IMR-90 (cell line): Measurements from ENCODE around the gene CAVIN4. TPM values are rescaled to one million over a fixed set of nuclear protein-coding genes. Genes with fewer than 3 reads are reported as not detected.
A peak's percentile ranks its signal among the peaks of the same experiment; 100 is the strongest.

Experiments used
- ATAC-seq: fragments of 200-7000 bp; cut with Tn5 transposase; 2 replicates; pipeline ENCODE4 v1.9.1; 2020; ENCODE audit warnings: low read depth, mild to moderate bottlenecking, moderate library complexity
- BruUV-seq: library from RNA; stranded (reverse); fragments of 400-500 nt; replicated peaks from 2 replicates; lab custom pipeline; 2021; lab: Mats Ljungman, UMichigan
- CTCF ChIA-PET: fragments of 300-600 bp; formaldehyde crosslinking; extraction: SDS; loops from one replicate; lab custom pipeline; 2021; ENCODE audit warnings: antibody characterized with exemption; lab: Yijun Ruan, JAX
- POLR2A ChIA-PET: fragments of 300-600 bp; sonication (Branson Sonifier 250); formaldehyde crosslinking; loops from one replicate; lab custom pipeline; 2022; ENCODE audit warnings: antibody characterized with exemption; ENCODE audit not compliant: unreplicated experiment; lab: Charles Lee
- DNase-seq: peaks from one replicate; pipeline ENCODE4 v3.0.0; 2013
- H2AFZ ChIP-seq: replicated peaks from 2 replicates; pipeline ENCODE3; 2013; ENCODE audit warnings: low read length, mild to moderate bottlenecking; ENCODE audit not compliant: poor library complexity
- H2AK5ac ChIP-seq: 2 replicates; pipeline ENCODE4 v1.6.1; 2013; ENCODE audit warnings: low read depth, low read length, inconsistent platforms
- H2AK9ac ChIP-seq: replicated peaks from 2 replicates; pipeline ENCODE3; 2013; ENCODE audit warnings: mild to moderate bottlenecking, low read depth, low read length, moderate library complexity; ENCODE audit not compliant: poor library complexity
- H2BK120ac ChIP-seq: 2 replicates; pipeline ENCODE4 v1.6.1; 2013; ENCODE audit warnings: low read depth, low read length, inconsistent platforms
- H2BK15ac ChIP-seq: 3 replicates; pipeline ENCODE4 v1.6.1; 2013; ENCODE audit warnings: low read depth, low read length, inconsistent platforms
- H2BK20ac ChIP-seq: 2 replicates; pipeline ENCODE4 v1.6.1; 2013; ENCODE audit warnings: low read depth, mild to moderate bottlenecking, inconsistent platforms, low read length, moderate library complexity
- H2BK5ac ChIP-seq: 2 replicates; pipeline ENCODE4 v1.6.1; 2013; ENCODE audit warnings: mild to moderate bottlenecking, low read depth, low read length, inconsistent platforms; ENCODE audit not compliant: poor library complexity, severe bottlenecking
- H3K14ac ChIP-seq: replicated peaks from 2 replicates; pipeline ENCODE4 v1.6.1; 2013; ENCODE audit warnings: low read depth, low read length, inconsistent platforms
- H3K18ac ChIP-seq: 2 replicates; pipeline ENCODE4 v1.6.1; 2013; ENCODE audit warnings: low read depth, low read length, control low read depth
- H3K23ac ChIP-seq: 2 replicates; pipeline ENCODE4 v1.6.1; 2013; ENCODE audit warnings: low read depth, low read length, inconsistent platforms
- H3K27ac ChIP-seq: 2 replicates; pipeline ENCODE4 v1.5.1; 2013; ENCODE audit warnings: mild to moderate bottlenecking, control low read depth, low read length; ENCODE audit not compliant: insufficient read depth
- H3K27me3 ChIP-seq: 2 replicates; pipeline ENCODE4 v1.6.1; 2013; ENCODE audit warnings: low read length; ENCODE audit not compliant: control insufficient read depth, insufficient read depth
- H3K36me3 ChIP-seq: 2 replicates; pipeline ENCODE4 v1.6.1; 2013; ENCODE audit warnings: low read length, mixed read lengths; ENCODE audit not compliant: control insufficient read depth, insufficient read depth
- H3K4ac ChIP-seq: 2 replicates; pipeline ENCODE4 v1.6.1; 2013; ENCODE audit warnings: low read depth, low read length, inconsistent platforms
- H3K4me1 ChIP-seq: 2 replicates; pipeline ENCODE4 v1.6.1; 2013; ENCODE audit warnings: low read length, mixed read lengths; ENCODE audit not compliant: control insufficient read depth, insufficient read depth
- H3K4me2 ChIP-seq: 2 replicates; pipeline ENCODE4 v1.6.1; 2013; ENCODE audit warnings: low read depth, mild to moderate bottlenecking, control low read depth, low read length, moderate library complexity
- H3K4me3 ChIP-seq: 2 replicates; pipeline ENCODE4 v1.5.1; 2013; ENCODE audit warnings: low read depth, mild to moderate bottlenecking, control low read depth, low read length, moderate library complexity; ENCODE audit not compliant: insufficient read depth
- H3K56ac ChIP-seq: 2 replicates; pipeline ENCODE4 v1.6.1; 2013; ENCODE audit warnings: low read length, inconsistent platforms; ENCODE audit not compliant: insufficient read depth; ENCODE audit errors: extremely low read depth
- H3K79me1 ChIP-seq, 2 experiments: 2 replicates each; pipeline ENCODE4 v1.6.1; 2013; ENCODE audit warnings: low read length in 2 of 2, inconsistent platforms in 1 of 2, low read depth in 1 of 2
- H3K9ac ChIP-seq: 2 replicates; pipeline ENCODE4 v1.6.1; 2013; ENCODE audit warnings: low read depth, low read length, control low read depth
- H3K9me1 ChIP-seq: 2 replicates; pipeline ENCODE4 v1.6.1; 2013; ENCODE audit warnings: low read length, inconsistent platforms; ENCODE audit not compliant: insufficient read depth
- H3K9me3 ChIP-seq: 2 replicates; pipeline ENCODE4 v1.6.1; 2013; ENCODE audit warnings: low read length; ENCODE audit not compliant: control insufficient read depth, insufficient read depth
- H4K20me1 ChIP-seq: 2 replicates; pipeline ENCODE4 v1.6.1; 2013; ENCODE audit warnings: low read length, inconsistent platforms; ENCODE audit not compliant: insufficient read depth
- H4K5ac ChIP-seq: 2 replicates; pipeline ENCODE4 v1.6.1; 2013; ENCODE audit warnings: mild to moderate bottlenecking, low read depth, low read length, control low read depth
- H4K8ac ChIP-seq, 2 experiments: 2 replicates each; pipeline ENCODE4 v1.6.1; 2013; ENCODE audit warnings: low read depth in 2 of 2, low read length in 2 of 2, control low read depth in 1 of 2, inconsistent platforms in 1 of 2
- H4K91ac ChIP-seq: 2 replicates; pipeline ENCODE4 v1.6.1; 2013; ENCODE audit warnings: low read depth, low read length, inconsistent platforms; ENCODE audit not compliant: insufficient read depth
- POLR2A ChIP-seq: IDR thresholded peaks from 2 replicates; pipeline ENCODE4 v1.6.1; 2012; ENCODE audit warnings: mild to moderate bottlenecking, low read depth, low read length
- RAD21 ChIP-seq: IDR thresholded peaks from 2 replicates; pipeline ENCODE4 v1.6.1; 2012; ENCODE audit warnings: low read length, improper control_type of control experiment
- RCOR1 ChIP-seq: IDR thresholded peaks from 2 replicates; pipeline ENCODE4 v1.6.1; 2012; ENCODE audit warnings: mild to moderate bottlenecking, low read length, improper control_type of control experiment; ENCODE audit not compliant: insufficient replicate concordance
- SMC3 ChIP-seq: fragments of 150-350 bp; IDR thresholded peaks from 2 replicates; pipeline ENCODE4 v1.6.1; 2016; ENCODE audit warnings: low read depth, mild to moderate bottlenecking, antibody characterized with exemption, low read length, moderate library complexity
- dilution Hi-C: fragments of 300-500 bp; cut with HindIII; formaldehyde crosslinking; loops from one replicate; pipeline ENCODE4 v1.14.3; 2018; ENCODE audit warnings: low sequenced_read_pairs; ENCODE audit not compliant: unreplicated experiment
- in situ Hi-C: fragments of 300-500 bp; cut with MboI; formaldehyde crosslinking; loops from 3 replicates; pipeline ENCODE4 v1.14.3; 2019; ENCODE audit warnings: low sequenced_read_pairs, inconsistent platforms, mixed read lengths
- intact Hi-C: fragments of 100-400 bp; cut with micrococcal nuclease; formaldehyde crosslinking; loops from 2 replicates; pipeline ENCODE4 v1.10.0; 2022
- polyA plus RNA-seq, 3 experiments: library from polyadenylated mRNA; depleted of rRNA; stranded (reverse); fragments of >200 nt; gene quantifications; 2 replicates each; pipeline ENCODE4 v1.2.3, GENCODE V29; 2012; ENCODE audit warnings: low replicate concordance in 1 of 3
- total RNA-seq: library from RNA; depleted of rRNA; stranded (reverse); fragments of >200 nt; gene quantifications from 2 replicates; pipeline ENCODE4 v1.2.3, GENCODE V29; 2012
- TF ChIP-seq, protein P1 (sequence below): fragments of 150-350 bp; IDR thresholded peaks from 2 replicates; pipeline ENCODE4 v1.6.1; 2016; ENCODE audit warnings: low read depth, mild to moderate bottlenecking, low read length, moderate library complexity, borderline replicate concordance
- TF ChIP-seq, protein P2 (sequence below): conservative IDR thresholded peaks from 2 replicates; pipeline ENCODE4 v1.5.1; 2012; ENCODE audit warnings: mild to moderate bottlenecking, low read depth, low read length, improper control_type of control experiment

Gene CAVIN4
- total and polyA plus RNA-seq, 2 of the 4 experiments (the other 2 are of a cell fraction) = 2.2 to 2.6 TPM

DNA sequence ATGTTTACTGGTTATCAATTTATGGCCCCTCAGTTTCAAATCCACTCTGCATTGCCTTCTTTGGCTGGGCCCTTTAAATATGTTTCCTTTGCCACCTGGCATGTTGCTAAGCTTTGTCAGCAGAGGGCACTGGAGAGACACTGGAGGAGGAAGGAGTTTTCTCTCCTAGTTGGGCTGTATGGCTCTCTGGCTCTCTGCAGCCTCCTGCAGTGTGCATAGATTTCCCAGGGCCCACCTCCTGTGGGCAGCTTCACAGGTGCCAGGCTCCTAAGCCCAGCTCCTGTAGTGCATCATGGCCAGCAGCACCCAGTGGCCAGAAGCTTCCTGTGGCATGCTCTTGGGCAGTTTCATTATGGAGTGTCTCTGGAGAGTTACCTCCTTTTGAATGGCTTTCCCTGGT is 23.3 kb downstream of the CAVIN4 start:
- H2AFZ ChIP-seq = no peak overlapping the region
- no peak overlapping the region for H4K5ac ChIP-seq
- POLR2A ChIA-PET = no interaction called here
- H4K8ac ChIP-seq = no peak overlapping the region
- ATAC-seq (peak; percentile 73), DNase-seq (peak; percentile 55)
- H2AK9ac ChIP-seq = peak overlapping the region; percentile 20
- intact Hi-C loops = loop anchor here (10.0 kb wide), 1 partner anchor 634 kb away; no protein-coding TSS in a partner anchor
- no peak overlapping the region for H2AK5ac ChIP-seq
- H2BK5ac ChIP-seq = no peak overlapping the region
- TF ChIP-seq RCOR1 = no peak
- TF ChIP-seq, protein P1, sequence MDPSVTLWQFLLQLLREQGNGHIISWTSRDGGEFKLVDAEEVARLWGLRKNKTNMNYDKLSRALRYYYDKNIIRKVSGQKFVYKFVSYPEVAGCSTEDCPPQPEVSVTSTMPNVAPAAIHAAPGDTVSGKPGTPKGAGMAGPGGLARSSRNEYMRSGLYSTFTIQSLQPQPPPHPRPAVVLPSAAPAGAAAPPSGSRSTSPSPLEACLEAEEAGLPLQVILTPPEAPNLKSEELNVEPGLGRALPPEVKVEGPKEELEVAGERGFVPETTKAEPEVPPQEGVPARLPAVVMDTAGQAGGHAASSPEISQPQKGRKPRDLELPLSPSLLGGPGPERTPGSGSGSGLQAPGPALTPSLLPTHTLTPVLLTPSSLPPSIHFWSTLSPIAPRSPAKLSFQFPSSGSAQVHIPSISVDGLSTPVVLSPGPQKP = no peak
- TF ChIP-seq, protein P2, sequence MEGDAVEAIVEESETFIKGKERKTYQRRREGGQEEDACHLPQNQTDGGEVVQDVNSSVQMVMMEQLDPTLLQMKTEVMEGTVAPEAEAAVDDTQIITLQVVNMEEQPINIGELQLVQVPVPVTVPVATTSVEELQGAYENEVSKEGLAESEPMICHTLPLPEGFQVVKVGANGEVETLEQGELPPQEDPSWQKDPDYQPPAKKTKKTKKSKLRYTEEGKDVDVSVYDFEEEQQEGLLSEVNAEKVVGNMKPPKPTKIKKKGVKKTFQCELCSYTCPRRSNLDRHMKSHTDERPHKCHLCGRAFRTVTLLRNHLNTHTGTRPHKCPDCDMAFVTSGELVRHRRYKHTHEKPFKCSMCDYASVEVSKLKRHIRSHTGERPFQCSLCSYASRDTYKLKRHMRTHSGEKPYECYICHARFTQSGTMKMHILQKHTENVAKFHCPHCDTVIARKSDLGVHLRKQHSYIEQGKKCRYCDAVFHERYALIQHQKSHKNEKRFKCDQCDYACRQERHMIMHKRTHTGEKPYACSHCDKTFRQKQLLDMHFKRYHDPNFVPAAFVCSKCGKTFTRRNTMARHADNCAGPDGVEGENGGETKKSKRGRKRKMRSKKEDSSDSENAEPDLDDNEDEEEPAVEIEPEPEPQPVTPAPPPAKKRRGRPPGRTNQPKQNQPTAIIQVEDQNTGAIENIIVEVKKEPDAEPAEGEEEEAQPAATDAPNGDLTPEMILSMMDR = peak; percentile 68
- no peak for TF ChIP-seq POLR2A
- peak; percentile 38 for TF ChIP-seq SMC3
- TF ChIP-seq RAD21 = peak; percentile 41
- H4K20me1 ChIP-seq = no peaks in the 10 kb centered on the region
- no peaks in the 10 kb centered on the region for H3K9me3 ChIP-seq
- H3K56ac ChIP-seq = no peak overlapping the region
- no peak overlapping the region for H2BK15ac ChIP-seq
- H2BK20ac ChIP-seq = no peak overlapping the region
- dilution Hi-C loops = no loop called here
- H3K27me3 ChIP-seq = no peaks in the 10 kb centered on the region; the same call in 1 of the 2 replicates
- no peak overlapping the region for H3K14ac ChIP-seq
- in situ Hi-C loops = no loop called here
- CTCF ChIA-PET = interaction anchor here (0.6 to 2.8 kb wide), 11 partner anchors 9 to 710 kb away, joined by 3 to 38 read pairs (median 4); no protein-coding TSS in a partner anchor
- no peak overlapping the region for H4K91ac ChIP-seq
- H3K27ac ChIP-seq = no peak overlapping the region
- no peak overlapping the region for H2BK120ac ChIP-seq
- no peak overlapping the region for H3K4ac ChIP-seq
- no peaks in the 10 kb centered on the region; a peak in 1 of 4 replicates for H3K79me1 ChIP-seq
- no peaks in the 10 kb centered on the region for H3K36me3 ChIP-seq
- H3K4me2 ChIP-seq = no peak overlapping the region
- H3K4me1 ChIP-seq = peaks cover 1% of the 10 kb centered on the region; the same call in 1 of the 2 replicates
- no peak overlapping the region for H3K18ac ChIP-seq
- no peak overlapping the region for H3K4me3 ChIP-seq
- H3K23ac ChIP-seq = no peak overlapping the region
- H3K9me1 ChIP-seq = no peaks in the 10 kb centered on the region
- H3K9ac ChIP-seq = no peak overlapping the region
- BruUV-seq = no TSS peak
